HepG2 (cell line): ENCODE results near the gene IQCK. TPM values are rescaled to one million over a fixed set of nuclear protein-coding genes. Genes with fewer than 3 reads are reported as not detected.

Experiments used
- ATAC-seq: fragments of 200-7000 bp; cut with Tn5 transposase; 3 replicates; pipeline ENCODE4 v1.9.1; 2020; ENCODE audit warnings: mild to moderate bottlenecking, moderate library complexity
- BruUV-seq: library from RNA; stranded (reverse); fragments of 400-500 nt; replicated peaks from 2 replicates; lab custom pipeline; 2021; lab: Mats Ljungman, UMichigan
- CTCF ChIA-PET: fragments of 300-600 bp; formaldehyde crosslinking; extraction: SDS; loops from one replicate; lab custom pipeline; 2021; ENCODE audit warnings: low total read pairs, inconsistent platforms, low intra/inter-chr PET ratio; lab: Yijun Ruan, JAX
- POLR2A ChIA-PET: fragments of 350-600 bp; sonication (Branson Sonifier 250); formaldehyde crosslinking; loops from one replicate; lab custom pipeline; 2020; ENCODE audit warnings: antibody characterized with exemption, inconsistent platforms; lab: Yijun Ruan, JAX
- DNase-seq: peaks from one replicate; pipeline ENCODE4 v3.0.0-alpha.2; 2015; ENCODE audit warnings: low spot score
- FAIRE-seq: peaks from 3 replicates; lab custom pipeline; 2011; peaks lifted over from hg19 to GRCh38; lab: Jason Lieb, UNC
- H2AFZ ChIP-seq: one replicate; pipeline ENCODE4 v1.6.1; 2011; ENCODE audit warnings: low read length, inconsistent platforms
- H3K27ac ChIP-seq: fragments of 300-600 bp; 3 replicates; pipeline ENCODE4 v1.8.0; 2011; ENCODE audit warnings: mixed run types, mild to moderate bottlenecking, mixed read lengths, low read length, inconsistent platforms; ENCODE audit not compliant: insufficient read depth; ENCODE audit errors: extremely low read length
- H3K27me3 ChIP-seq, 2 experiments: fragments of 200-600 bp in 1 of 2; 2 replicates in 1 of 2; 3 replicates in 1 of 2; pipeline versions ENCODE4 v1.6.0 to v1.8.0; 2011; ENCODE audit warnings: low read length in 2 of 2, mild to moderate bottlenecking in 2 of 2, moderate library complexity in 2 of 2, inconsistent platforms in 1 of 2; ENCODE audit not compliant: insufficient read depth in 2 of 2, control insufficient read depth in 1 of 2
- H3K36me3 ChIP-seq, 2 experiments: fragments of 200-600 bp in 1 of 2; replicated peaks in 1 of 2; 2 replicates in 1 of 2; 3 replicates in 1 of 2; pipeline versions ENCODE4 v1.5.1 to v1.8.0; 2011; ENCODE audit warnings: low read length in 2 of 2, inconsistent platforms in 1 of 2; ENCODE audit not compliant: insufficient read depth in 2 of 2, control insufficient read depth in 1 of 2
- H3K4me1 ChIP-seq: 2 replicates; pipeline ENCODE4 v1.5.1; 2012; ENCODE audit warnings: low read length, inconsistent platforms; ENCODE audit not compliant: insufficient read depth
- H3K4me2 ChIP-seq: 2 replicates; pipeline ENCODE4 v1.6.0; 2011; ENCODE audit warnings: low read depth, low read length, inconsistent platforms
- H3K4me3 ChIP-seq, 3 experiments: fragments of 200-600 bp in 1 of 3; sonication (generic), shearing (Covaris generic) in 1 of 3; replicated peaks in 1 of 3; 2 replicates each; pipeline ENCODE4 v1.5.1; 2011 to 2016; ENCODE audit warnings: low read length in 3 of 3, inconsistent platforms in 2 of 3, low read depth in 2 of 3, mild to moderate bottlenecking in 2 of 3, control low read depth in 1 of 3, mixed read lengths in 1 of 3; ENCODE audit not compliant: insufficient read depth in 1 of 3
- H3K79me2 ChIP-seq: one replicate; pipeline ENCODE4 v1.6.1; 2011; ENCODE audit warnings: low read length, inconsistent platforms; ENCODE audit not compliant: insufficient read depth
- H3K9ac ChIP-seq: 2 replicates; pipeline ENCODE4 v1.6.0; 2011; ENCODE audit warnings: mild to moderate bottlenecking, low read depth, low read length, inconsistent platforms; ENCODE audit not compliant: insufficient read depth
- H3K9me3 ChIP-seq: 2 replicates; pipeline ENCODE4 v1.5.1; 2012; ENCODE audit warnings: mild to moderate bottlenecking, low read length
- H4K20me1 ChIP-seq: 2 replicates; pipeline ENCODE4 v1.6.0; 2011; ENCODE audit warnings: inconsistent platforms, mild to moderate bottlenecking, low read length, moderate library complexity; ENCODE audit not compliant: insufficient read depth
- CHCHD3 ChIP-seq: sonication (generic); formaldehyde crosslinking; IDR thresholded peaks from 2 replicates; pipeline ENCODE4 v1.8.0; 2022; ENCODE audit warnings: mild to moderate bottlenecking, missing genetic modification reagents, moderate library complexity
- HHEX ChIP-seq: IDR thresholded peaks from 2 replicates; pipeline ENCODE4 v1.6.1; 2016; ENCODE audit warnings: control low read depth
- MAZ ChIP-seq, 2 experiments: sonication (generic) in 1 of 2; formaldehyde crosslinking in 1 of 2; IDR thresholded peaks; 2 replicates each; pipeline versions ENCODE4 v1.5.0 to v1.6.1; 2012 to 2020; ENCODE audit warnings: low read depth in 2 of 2, mild to moderate bottlenecking in 2 of 2, borderline replicate concordance in 1 of 2, improper control_type of control experiment in 1 of 2, low read length in 1 of 2, missing genetic modification reagents in 1 of 2, moderate library complexity in 1 of 2
- TAF1 ChIP-seq: sonication (generic); formaldehyde crosslinking; IDR thresholded peaks from 2 replicates; pipeline ENCODE4 v1.4.0; 2020; ENCODE audit warnings: missing genetic modification reagents
- YEATS4 ChIP-seq: sonication (generic); formaldehyde crosslinking; IDR thresholded peaks from 2 replicates; pipeline ENCODE4 v1.4.0; 2020; ENCODE audit warnings: missing genetic modification reagents, borderline replicate concordance
- ZNF24 ChIP-seq: fragments of 450-650 bp; IDR thresholded peaks from 2 replicates; pipeline ENCODE4 v1.6.1; 2017; ENCODE audit warnings: antibody characterized with exemption, mild to moderate bottlenecking
- ZSCAN12 ChIP-seq: sonication (generic); formaldehyde crosslinking; IDR thresholded peaks from 2 replicates; pipeline ENCODE4 v1.9.0; 2021; ENCODE audit warnings: mild to moderate bottlenecking, missing genetic modification reagents
- WGBS: methylation state at CpG from one replicate; pipeline ENCODE4 v1.1.6; 2017; ENCODE audit warnings: low lambda C conversion rate; 5-methylcytosine and 5-hydroxymethylcytosine counted together
- in situ Hi-C: cut with HindIII; loops from 2 replicates; pipeline ENCODE4 v1.10.0; 2017; ENCODE audit warnings: low pct_unique_long_range_greater_than_20kb; ENCODE audit not compliant: extremely low pct_ligation_motif_present
- intact Hi-C: fragments of 100-400 bp; cut with micrococcal nuclease; formaldehyde crosslinking; loops from one replicate; pipeline ENCODE4 v1.10.0; 2022; ENCODE audit not compliant: unreplicated experiment
- polyA plus RNA-seq, 8 experiments: library from polyadenylated mRNA; depleted of rRNA in 3 of 8; stranded (reverse) in 7 of 8; unstranded in 1 of 8; fragments of >200 nt; fragmentation: Illumina TruSeq in 4 of 8; extraction: Trizol in 4 of 8; gene quantifications; 2 replicates each; pipeline versions ENCODE4 v1.2.1 to v1.2.3, GENCODE V29; 2011 to 2016; ENCODE audit warnings: low read depth in 4 of 8, missing spikeins in 1 of 8, mixed read lengths in 1 of 8; ENCODE audit not compliant: insufficient read depth in 1 of 8
- total RNA-seq, 5 experiments: library from RNA; depleted of rRNA; stranded (reverse); fragments of >200 nt; fragmentation: Illumina TruSeq; extraction: Trizol; gene quantifications; 2 replicates each; pipeline ENCODE4 v1.2.3, GENCODE V29; 2016; ENCODE audit warnings: low read depth in 1 of 5

IQCK gene
- total and polyA plus RNA-seq, 2 of the 13 experiments (the other 11 are each of a cell fraction or from before 2014, with no cell fraction given): 5.1 to 7.3 TPM

- FAIRE-seq (no peak), ATAC-seq (no peak)
- no peaks in the 10 kb centered on the region for H3K9me3 ChIP-seq
- CTCF ChIA-PET: no interaction called here
- H4K20me1 ChIP-seq: no peaks in the 10 kb centered on the region
- no peak overlapping the region for H3K27ac ChIP-seq
- H3K79me2 ChIP-seq: no peaks in the 10 kb centered on the region
- H3K9ac ChIP-seq: no peak overlapping the region
- no peaks in the 10 kb centered on the region for H3K4me1 ChIP-seq
- no peak overlapping the region for H3K4me2 ChIP-seq
- TF ChIP-seq TAF1 (CRISPR knock-in tag) (0 out of 2 replicates have a peak, but pooled peaks have one; percentile 17), YEATS4 (CRISPR knock-in tag) (no peak), HHEX (CRISPR knock-in tag) (no peak), CHCHD3 (CRISPR knock-in tag) (no peak), MAZ (IDR thresholded peaks at IDR 0.05; ENCODE audit: borderline replicate concordance, low read depth, low read length) (no peak), MAZ (CRISPR knock-in tag; IDR thresholded peaks at IDR 0.05; ENCODE audit: low read depth) (no peak), ZSCAN12 (CRISPR knock-in tag) (no peak), ZNF24 (peak; percentile 80)
- TF ChIP-seq, all 625 proteins: peak for 2
- no peaks in the 10 kb centered on the region for H3K36me3 ChIP-seq
- DNase-seq: no peak
- 71% methylated on average over 9 of the region's 9 CpGs for WGBS
- BruUV-seq: no TSS peak
- no peaks in the 10 kb centered on the region for H3K27me3 ChIP-seq
- intact Hi-C loops: no loop called here
- H2AFZ ChIP-seq: no peak overlapping the region
- in situ Hi-C loops: no loop called here
- POLR2A ChIA-PET: no interaction called here
- no peak overlapping the region for H3K4me3 ChIP-seq
These were observed 112.0 kb downstream of the IQCK start for GRCh38 chr16:19829844-19830692.
